Adipocyte (in vitro differentiated cells): ENCODE data around the gene SLC9A9.

ENCODE experiments used
- DNase-seq: peaks from one replicate; pipeline ENCODE4 v3.0.0-alpha.2; 2015; ENCODE audit warnings: low read depth
- H3K27me3 ChIP-seq: replicated peaks from 2 replicates; pipeline ENCODE4 v1.7.0; 2013; ENCODE audit warnings: mild to moderate bottlenecking, low read length, moderate library complexity; ENCODE audit not compliant: control insufficient read depth, insufficient read depth
- H3K36me3 ChIP-seq: 2 replicates; pipeline ENCODE4 v1.7.0; 2013; ENCODE audit warnings: low read length, mild to moderate bottlenecking, moderate library complexity; ENCODE audit not compliant: control insufficient read depth, insufficient read depth, severe bottlenecking
- H3K4me1 ChIP-seq: 2 replicates; pipeline ENCODE4 v1.7.0; 2013; ENCODE audit warnings: mild to moderate bottlenecking, low read length, moderate library complexity; ENCODE audit not compliant: control insufficient read depth, insufficient read depth
- H3K4me3 ChIP-seq: 2 replicates; pipeline ENCODE4 v1.7.0; 2013; ENCODE audit warnings: mild to moderate bottlenecking, low read length, moderate library complexity
- H3K9ac ChIP-seq: 2 replicates; pipeline ENCODE4 v1.7.0; 2013; ENCODE audit warnings: mild to moderate bottlenecking, low read length, moderate library complexity
- H3K9me3 ChIP-seq: 2 replicates; pipeline ENCODE4 v1.7.0; 2013; ENCODE audit warnings: mild to moderate bottlenecking, low read length, moderate library complexity; ENCODE audit not compliant: control insufficient read depth

SLC9A9 gene

DNA sequence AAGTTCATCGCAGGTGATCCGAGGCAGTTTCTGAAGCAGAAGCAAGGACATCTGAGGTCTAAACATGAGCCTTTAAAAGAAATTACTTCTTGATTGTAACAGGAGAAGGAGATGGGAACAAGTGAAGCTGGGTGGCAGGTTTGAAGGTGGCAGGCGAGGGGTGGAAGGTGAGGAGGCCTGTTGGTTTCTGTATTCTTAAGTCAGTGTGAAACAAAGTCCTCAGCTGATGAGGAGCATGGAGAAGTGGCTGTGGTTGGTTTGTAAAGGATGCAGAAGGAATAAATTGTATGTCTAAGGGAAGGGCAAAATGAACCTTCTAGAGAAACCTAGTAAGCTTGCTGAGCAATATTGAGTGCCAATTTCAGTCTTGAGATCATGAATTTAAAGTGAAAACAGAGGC lies 429.9 kb downstream of the SLC9A9 start:
- H3K9ac ChIP-seq = no peak overlapping the region
- H3K9me3 ChIP-seq = peaks cover 4% of the 10 kb centered on the region
- DNase-seq = no peak
- no peaks in the 10 kb centered on the region for H3K27me3 ChIP-seq
- no peaks in the 10 kb centered on the region for H3K36me3 ChIP-seq
- no peak overlapping the region for H3K4me3 ChIP-seq
- peaks cover 12% of the 10 kb centered on the region for H3K4me1 ChIP-seq

DNA sequence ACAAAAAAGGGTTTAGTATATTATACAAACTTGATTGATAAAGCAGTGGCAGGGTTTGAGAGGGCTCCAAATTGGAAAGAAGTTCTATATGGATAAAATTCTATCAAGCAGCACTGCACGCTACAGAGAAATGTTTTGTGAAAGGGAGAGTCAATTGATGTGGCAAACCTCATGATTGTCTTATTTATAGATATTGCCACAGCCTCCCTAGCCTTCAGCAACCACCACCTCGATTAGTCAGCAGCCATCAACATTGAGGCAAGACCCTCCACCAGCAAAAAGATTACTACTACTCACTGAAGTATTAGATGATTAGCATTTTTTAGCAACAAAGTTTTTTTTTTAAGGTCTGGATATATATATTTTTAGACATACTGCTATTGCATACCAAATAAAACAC lies 432.0 kb downstream of the SLC9A9 start:
- H3K4me1 ChIP-seq = peaks cover 8% of the 10 kb centered on the region
- no peak for DNase-seq
- no peak overlapping the region for H3K4me3 ChIP-seq
- no peaks in the 10 kb centered on the region for H3K36me3 ChIP-seq
- no peaks in the 10 kb centered on the region for H3K27me3 ChIP-seq
- H3K9ac ChIP-seq = no peak overlapping the region
- peaks cover 4% of the 10 kb centered on the region for H3K9me3 ChIP-seq

GRCh38 chr3:143414571-143415253 lies 433.6 kb downstream of the SLC9A9 start:
- Histone ChIP-seq H3K4me3 (no peak overlapping the region), H3K9me3 (peaks cover 4% of the 10 kb centered on the region), H3K4me1 (peaks cover 8% of the 10 kb centered on the region), H3K36me3 (no peaks in the 10 kb centered on the region), H3K9ac (no peak overlapping the region), H3K27me3 (no peaks in the 10 kb centered on the region)
- no peak for DNase-seq

GRCh38 chr3:143413372-143413771 lies 434.9 kb downstream of the SLC9A9 start:
- Histone ChIP-seq H3K9me3 (peaks cover 4% of the 10 kb centered on the region), H3K4me1 (peaks cover 8% of the 10 kb centered on the region), H3K4me3 (no peak overlapping the region), H3K9ac (no peak overlapping the region), H3K36me3 (no peaks in the 10 kb centered on the region), H3K27me3 (no peaks in the 10 kb centered on the region)
- no peak for DNase-seq

DNA sequence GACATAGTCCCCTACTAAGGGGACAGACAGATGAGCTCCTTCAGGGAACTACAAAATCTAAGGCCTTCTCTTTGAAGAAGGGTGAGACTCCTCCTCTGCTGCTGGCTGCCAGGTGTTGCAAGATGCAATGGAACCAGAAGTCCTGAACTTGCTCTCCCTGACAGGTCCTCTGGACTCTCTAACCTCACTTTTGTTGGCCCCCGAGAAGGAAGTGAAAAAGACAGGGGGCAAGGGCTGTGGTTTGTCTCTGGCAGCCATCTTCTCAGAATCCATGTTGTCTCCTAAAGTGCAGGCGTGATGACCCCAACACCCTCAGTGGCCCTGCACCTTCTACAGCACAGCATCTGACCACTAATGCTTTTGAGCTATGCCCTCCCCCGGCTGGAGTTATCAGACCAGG lies 436.2 kb downstream of the SLC9A9 start:
- DNase-seq = no peak
- H3K9me3 ChIP-seq = peaks cover 4% of the 10 kb centered on the region
- H3K4me3 ChIP-seq = no peak overlapping the region
- no peak overlapping the region for H3K9ac ChIP-seq
- H3K4me1 ChIP-seq = peaks cover 8% of the 10 kb centered on the region
- H3K27me3 ChIP-seq = no peaks in the 10 kb centered on the region
- no peaks in the 10 kb centered on the region for H3K36me3 ChIP-seq

GRCh38 chr3:143410259-143410658 lies 438.0 kb downstream of the SLC9A9 start:
- H3K4me1 ChIP-seq = peaks cover 8% of the 10 kb centered on the region
- DNase-seq = no peak

DNA sequence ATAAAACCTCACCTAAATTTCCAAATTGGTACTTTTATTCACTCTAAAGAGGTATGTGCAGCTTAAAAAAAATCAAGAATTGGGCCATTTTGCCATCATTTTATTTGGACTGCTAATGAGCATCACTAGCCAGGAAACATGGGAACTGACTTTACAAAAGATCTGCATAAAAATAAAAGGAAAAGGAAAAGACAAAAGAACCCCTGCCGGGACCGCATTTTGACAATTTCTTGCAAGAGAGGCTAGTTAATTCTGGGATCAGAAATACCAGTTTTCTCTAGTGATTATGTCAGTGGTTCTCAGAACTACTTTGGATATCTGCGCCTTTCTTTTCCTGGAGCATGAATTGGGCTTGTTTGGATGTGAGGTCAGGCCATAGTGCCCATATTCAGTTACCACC lies 439.5 kb downstream of the SLC9A9 start:
- Histone ChIP-seq H3K27me3 (no peaks in the 10 kb centered on the region), H3K9me3 (no peaks in the 10 kb centered on the region), H3K4me1 (no peaks in the 10 kb centered on the region), H3K4me3 (no peak overlapping the region), H3K36me3 (no peaks in the 10 kb centered on the region), H3K9ac (no peak overlapping the region)
- DNase-seq = no peak

More at GRCh38 chr3:143410259-143410658, 438.0 kb downstream of the SLC9A9 start:
- Histone ChIP-seq H3K36me3 (no peaks in the 10 kb centered on the region), H3K4me3 (no peak overlapping the region), H3K9ac (no peak overlapping the region), H3K9me3 (peaks cover 2% of the 10 kb centered on the region), H3K27me3 (no peaks in the 10 kb centered on the region)

GRCh38 chr3:143402602-143403001 lies 445.7 kb downstream of the SLC9A9 start:
- Histone ChIP-seq H3K4me1 (no peaks in the 10 kb centered on the region), H3K36me3 (no peaks in the 10 kb centered on the region), H3K4me3 (no peak overlapping the region), H3K9me3 (peaks cover 6% of the 10 kb centered on the region), H3K9ac (no peak overlapping the region), H3K27me3 (no peaks in the 10 kb centered on the region)
- no peak for DNase-seq

- H3K27me3 ChIP-seq = no peaks in the 10 kb centered on the region
- no peak for DNase-seq
- H3K4me3 ChIP-seq = no peak overlapping the region
- no peaks in the 10 kb centered on the region for H3K9me3 ChIP-seq
- H3K36me3 ChIP-seq = no peaks in the 10 kb centered on the region
- H3K9ac ChIP-seq = no peak overlapping the region
- no peaks in the 10 kb centered on the region for H3K4me1 ChIP-seq
Measured at GRCh38 chr3:143396790-143397189, 451.5 kb downstream of the SLC9A9 start.

GRCh38 chr3:143389388-143389787 lies 458.9 kb downstream of the SLC9A9 start:
- no peaks in the 10 kb centered on the region for H3K9me3 ChIP-seq
- no peak overlapping the region for H3K9ac ChIP-seq
- no peaks in the 10 kb centered on the region for H3K4me1 ChIP-seq
- no peak overlapping the region for H3K4me3 ChIP-seq
- DNase-seq = no peak
- no peaks in the 10 kb centered on the region for H3K27me3 ChIP-seq
- H3K36me3 ChIP-seq = no peaks in the 10 kb centered on the region

GRCh38 chr3:143387425-143387824 lies 460.8 kb downstream of the SLC9A9 start:
- H3K27me3 ChIP-seq = no peaks in the 10 kb centered on the region
- DNase-seq = no peak
- no peak overlapping the region for H3K4me3 ChIP-seq
- no peak overlapping the region for H3K9ac ChIP-seq
- no peaks in the 10 kb centered on the region for H3K36me3 ChIP-seq
- no peaks in the 10 kb centered on the region for H3K4me1 ChIP-seq
- no peaks in the 10 kb centered on the region for H3K9me3 ChIP-seq

GRCh38 chr3:143384076-143384475 lies 464.2 kb downstream of the SLC9A9 start:
- no peaks in the 10 kb centered on the region for H3K27me3 ChIP-seq
- no peaks in the 10 kb centered on the region for H3K9me3 ChIP-seq
- H3K4me3 ChIP-seq = no peak overlapping the region
- H3K36me3 ChIP-seq = no peaks in the 10 kb centered on the region
- no peak for DNase-seq
- H3K4me1 ChIP-seq = no peaks in the 10 kb centered on the region
- no peak overlapping the region for H3K9ac ChIP-seq
